BLaER1 treated with 17β-estradiol and CSF1 and Interleukin-3, amounts not matched to agents 10 nM and 100 nM (cell line): ENCODE results near the gene DEFB125.
"Not testable (repeated sequence)": the region's sequence is repeated elsewhere in the genome, so short reads cannot be mapped to it uniquely, and the experiment has no call there.

ENCODE experiments used
- H3K27ac ChIP-seq, 11 experiments: shearing (Covaris generic); formaldehyde crosslinking; 2 replicates each; pipeline ENCODE4 v1.8.1; 2022
- H3K27me3 ChIP-seq, 11 experiments: shearing (Covaris generic); formaldehyde crosslinking; 2 replicates each; pipeline ENCODE4 v1.8.1; 2022
- H3K36me3 ChIP-seq, 11 experiments: shearing (Covaris generic); formaldehyde crosslinking; 2 replicates each; pipeline ENCODE4 v1.8.1; 2022
- H3K4me1 ChIP-seq, 10 experiments: shearing (Covaris generic); formaldehyde crosslinking; 2 replicates each; pipeline ENCODE4 v1.8.1; 2022
- H3K4me2 ChIP-seq, 11 experiments: shearing (Covaris generic); formaldehyde crosslinking; 2 replicates each; pipeline ENCODE4 v1.8.1; 2022
- H3K4me3 ChIP-seq, 10 experiments: shearing (Covaris generic); formaldehyde crosslinking; 2 replicates each; pipeline ENCODE4 v1.8.1; 2022
- H3K9ac ChIP-seq, 11 experiments: shearing (Covaris generic); formaldehyde crosslinking; 2 replicates each; pipeline ENCODE4 v1.8.1; 2022
- H3K9me3 ChIP-seq, 11 experiments: shearing (Covaris generic); formaldehyde crosslinking; replicated peaks in 1 of 11; 2 replicates each; pipeline ENCODE4 v1.8.1; 2022
- H4K20me1 ChIP-seq, 11 experiments: shearing (Covaris generic); formaldehyde crosslinking; 2 replicates each; pipeline ENCODE4 v1.8.1; 2022
- Cebpa-rat ChIP-seq, 11 experiments: shearing (Covaris generic); IDR thresholded peaks; 2 replicates each; pipeline ENCODE4 v1.8.1; 2022

DEFB125 gene

DNA sequence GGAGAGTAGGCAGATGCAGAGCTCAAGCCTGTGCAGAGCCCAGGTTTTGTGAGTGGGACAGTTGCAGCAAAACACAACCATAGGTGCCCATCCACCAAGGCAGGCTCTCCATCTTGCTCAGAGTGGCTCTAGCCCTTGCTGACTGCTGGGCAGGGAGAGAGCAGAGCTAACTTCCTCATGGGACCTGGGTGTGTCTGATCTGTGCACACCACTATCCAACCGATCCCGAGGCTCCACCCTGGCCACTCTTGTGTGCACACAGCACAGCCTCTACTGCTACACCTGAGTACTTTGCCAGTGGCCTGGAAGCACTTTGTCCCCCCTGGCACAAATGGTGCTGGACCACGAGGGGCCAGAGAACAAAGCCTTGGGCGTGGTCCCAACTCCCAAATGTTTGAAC is 7.9 kb upstream of the DEFB125 start:
- no peak overlapping the region for H3K9ac ChIP-seq
- no peak overlapping the region for H3K27ac ChIP-seq
- no peaks in the 10 kb centered on the region for H3K36me3 ChIP-seq
- no peak overlapping the region for H3K4me2 ChIP-seq
- peaks cover 0 to 25% (median 11%) of the 10 kb centered on the region in 11 experiments; a peak in 15 of 22 replicates for H3K9me3 ChIP-seq
- no peak overlapping the region for H3K4me3 ChIP-seq
- no peaks in the 10 kb centered on the region for H3K4me1 ChIP-seq
- H3K27me3 ChIP-seq: no peaks in the 10 kb centered on the region
- no peaks in the 10 kb centered on the region for H4K20me1 ChIP-seq
- no peak for TF ChIP-seq Cebpa-rat (IDR thresholded peaks at IDR 0.05)

GRCh38 chr20:90651-91050 is 3.2 kb downstream of the DEFB125 start:
- H3K9me3 ChIP-seq: peaks cover 11 to 23% (median 19%) of the 10 kb centered on the region in 11 experiments; a peak in 19 of 22 replicates
- H3K27me3 ChIP-seq: no peaks in the 10 kb centered on the region
- no peak overlapping the region for H3K4me2 ChIP-seq
- no peak overlapping the region for H3K4me3 ChIP-seq
- H3K4me1 ChIP-seq: no peaks in the 10 kb centered on the region
- no peak for TF ChIP-seq Cebpa-rat (IDR thresholded peaks at IDR 0.05)
- H4K20me1 ChIP-seq: no peaks in the 10 kb centered on the region
- no peaks in the 10 kb centered on the region for H3K36me3 ChIP-seq
- no peak overlapping the region for H3K27ac ChIP-seq
- no peak overlapping the region for H3K9ac ChIP-seq

- Histone ChIP-seq H3K36me3 (no peaks in the 10 kb centered on the region), H3K9ac (no peak overlapping the region), H3K27ac (no peak overlapping the region), H3K4me2 (no peak overlapping the region), H4K20me1 (no peaks in the 10 kb centered on the region), H3K4me3 (no peak overlapping the region), H3K4me1 (no peaks in the 10 kb centered on the region), H3K9me3 (peaks cover 11 to 23% (median 21%) of the 10 kb centered on the region in 11 experiments; a peak in 21 of 22 replicates), H3K27me3 (no peaks in the 10 kb centered on the region)
- no peak for TF ChIP-seq Cebpa-rat (IDR thresholded peaks at IDR 0.05)
These were observed 6.2 kb downstream of the DEFB125 start for GRCh38 chr20:93641-94040.

GRCh38 chr20:95215-95614 is 7.7 kb downstream of the DEFB125 start:
- peaks cover 11 to 23% (median 21%) of the 10 kb centered on the region in 11 experiments; a peak in 21 of 22 replicates for H3K9me3 ChIP-seq

GRCh38 chr20:97691-98090 is 10.2 kb downstream of the DEFB125 start:
- not testable (repeated sequence) for H3K36me3 ChIP-seq, H3K27me3 ChIP-seq, H3K4me2 ChIP-seq, H3K4me1 ChIP-seq, H3K27ac ChIP-seq, H3K4me3 ChIP-seq, H3K9ac ChIP-seq, H4K20me1 ChIP-seq
- H3K9me3 ChIP-seq: peaks cover 11 to 23% (median 21%) of the 10 kb centered on the region in 11 experiments; a peak in 21 of 22 replicates

More at GRCh38 chr20:95215-95614, 7.7 kb downstream of the DEFB125 start:
- no peak overlapping the region for H3K4me3 ChIP-seq
- no peaks in the 10 kb centered on the region for H3K4me1 ChIP-seq
- no peak overlapping the region for H3K27ac ChIP-seq
- no peak overlapping the region for H3K4me2 ChIP-seq
- no peaks in the 10 kb centered on the region for H4K20me1 ChIP-seq
- no peak for TF ChIP-seq Cebpa-rat (IDR thresholded peaks at IDR 0.05)
- no peak overlapping the region for H3K9ac ChIP-seq
- no peaks in the 10 kb centered on the region for H3K36me3 ChIP-seq
- H3K27me3 ChIP-seq: no peaks in the 10 kb centered on the region

DNA sequence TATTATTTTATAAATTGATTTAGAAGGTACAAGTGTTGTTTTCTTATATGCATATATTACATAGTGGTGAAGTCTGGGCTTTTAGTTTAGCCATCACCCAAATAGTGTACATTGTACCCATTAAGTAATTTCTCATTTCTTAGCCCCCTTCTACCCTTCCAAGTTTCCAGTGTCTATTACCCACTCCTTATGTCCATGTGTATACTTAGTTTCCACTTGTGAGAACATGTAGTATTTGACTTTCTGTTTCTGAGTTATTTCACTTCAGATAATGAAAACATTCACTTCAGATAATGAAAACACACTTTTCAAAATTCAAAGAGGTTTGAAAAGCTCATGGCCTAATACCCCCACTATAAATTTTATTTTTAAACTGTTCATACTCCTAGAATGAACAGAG is 14.5 kb downstream of the DEFB125 start:
- H3K27ac ChIP-seq: no peak overlapping the region
- H3K9ac ChIP-seq: no peak overlapping the region
- H3K27me3 ChIP-seq: no peaks in the 10 kb centered on the region
- no peak overlapping the region for H3K4me2 ChIP-seq
- H4K20me1 ChIP-seq: no peaks in the 10 kb centered on the region
- peaks cover 0 to 4% (median 0%) of the 10 kb centered on the region in 11 experiments; a peak in 1 of 22 replicates for H3K9me3 ChIP-seq
- no peaks in the 10 kb centered on the region for H3K36me3 ChIP-seq
- H3K4me1 ChIP-seq: no peaks in the 10 kb centered on the region
- no peak for TF ChIP-seq Cebpa-rat (IDR thresholded peaks at IDR 0.05)
- H3K4me3 ChIP-seq: no peak overlapping the region

DNA sequence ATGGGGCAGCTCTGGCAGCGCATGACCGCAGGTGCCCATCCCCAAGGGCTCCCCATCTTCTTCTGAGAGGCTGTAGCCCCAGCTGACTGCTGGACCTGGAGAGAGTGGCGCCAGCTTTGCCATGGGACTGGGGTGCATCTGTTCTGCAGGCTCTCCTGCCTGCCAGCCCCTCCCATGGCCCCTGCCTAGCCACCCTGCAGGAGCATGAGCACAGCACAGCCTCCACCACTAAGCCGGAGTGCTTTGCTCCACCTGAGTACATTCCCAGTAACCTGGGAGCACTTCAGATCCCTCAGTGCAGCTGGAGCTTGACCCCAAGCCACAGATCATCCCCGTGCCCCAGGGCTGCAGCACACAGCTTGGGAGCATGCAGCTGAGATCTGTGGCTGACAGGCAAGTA is 16.0 kb downstream of the DEFB125 start:
- TF ChIP-seq Cebpa-rat (IDR thresholded peaks at IDR 0.05): no peak
- no peaks in the 10 kb centered on the region for H3K9me3 ChIP-seq
- H3K4me1 ChIP-seq: no peaks in the 10 kb centered on the region
- H3K4me2 ChIP-seq: no peak overlapping the region
- H3K9ac ChIP-seq: no peak overlapping the region
- no peaks in the 10 kb centered on the region for H4K20me1 ChIP-seq
- H3K27ac ChIP-seq: no peak overlapping the region
- H3K36me3 ChIP-seq: no peaks in the 10 kb centered on the region
- H3K27me3 ChIP-seq: no peaks in the 10 kb centered on the region
- no peak overlapping the region for H3K4me3 ChIP-seq

DNA sequence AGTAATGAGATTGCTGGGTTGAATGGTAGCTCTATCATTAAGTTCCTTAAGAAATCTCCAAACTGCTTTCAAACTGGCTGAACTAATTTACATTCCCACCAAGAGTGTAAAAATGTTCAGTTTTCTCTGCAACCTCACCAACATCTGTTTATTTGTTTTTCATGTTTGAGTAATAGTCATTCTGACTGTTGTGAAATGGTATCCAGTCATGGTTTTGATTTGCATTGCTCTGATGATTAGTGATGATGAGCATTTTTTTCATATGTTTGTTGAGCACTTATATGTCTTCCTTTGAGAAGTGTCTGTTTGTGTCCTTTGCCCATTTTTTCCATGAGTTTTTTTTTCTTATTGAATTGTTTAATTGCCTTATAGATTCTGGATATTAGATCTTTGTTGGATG is 24.9 kb downstream of the DEFB125 start:
- no peaks in the 10 kb centered on the region for H3K27me3 ChIP-seq
- no peak overlapping the region for H3K4me2 ChIP-seq
- TF ChIP-seq Cebpa-rat (IDR thresholded peaks at IDR 0.05): no peak
- H3K27ac ChIP-seq: no peak overlapping the region
- no peaks in the 10 kb centered on the region for H3K36me3 ChIP-seq
- no peak overlapping the region for H3K4me3 ChIP-seq
- no peak overlapping the region for H3K9ac ChIP-seq
- no peaks in the 10 kb centered on the region for H3K4me1 ChIP-seq
- peaks cover 16 to 28% (median 25%) of the 10 kb centered on the region in 11 experiments for H3K9me3 ChIP-seq
- H4K20me1 ChIP-seq: no peaks in the 10 kb centered on the region

DNA sequence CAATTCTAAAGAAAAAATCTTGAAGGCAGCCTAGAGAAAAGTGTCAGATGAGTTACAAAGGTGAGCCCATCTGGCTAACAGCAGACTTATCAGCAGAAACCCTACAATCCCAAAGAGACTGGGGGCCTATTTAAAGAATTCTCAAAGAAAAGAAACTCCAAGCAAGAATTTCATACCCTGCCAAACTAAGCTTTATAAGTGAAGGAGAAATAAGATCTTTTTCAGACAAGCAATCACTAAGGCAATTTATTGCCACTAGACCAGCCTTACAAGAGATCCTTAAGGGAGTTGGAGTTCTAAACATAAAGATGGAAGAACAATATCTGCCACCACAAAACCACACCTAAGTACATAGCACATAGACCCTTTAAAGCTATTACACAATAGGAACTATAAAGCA is 30.0 kb downstream of the DEFB125 start:
- TF ChIP-seq Cebpa-rat (IDR thresholded peaks at IDR 0.05): no peak
- no peaks in the 10 kb centered on the region for H3K27me3 ChIP-seq

DNA sequence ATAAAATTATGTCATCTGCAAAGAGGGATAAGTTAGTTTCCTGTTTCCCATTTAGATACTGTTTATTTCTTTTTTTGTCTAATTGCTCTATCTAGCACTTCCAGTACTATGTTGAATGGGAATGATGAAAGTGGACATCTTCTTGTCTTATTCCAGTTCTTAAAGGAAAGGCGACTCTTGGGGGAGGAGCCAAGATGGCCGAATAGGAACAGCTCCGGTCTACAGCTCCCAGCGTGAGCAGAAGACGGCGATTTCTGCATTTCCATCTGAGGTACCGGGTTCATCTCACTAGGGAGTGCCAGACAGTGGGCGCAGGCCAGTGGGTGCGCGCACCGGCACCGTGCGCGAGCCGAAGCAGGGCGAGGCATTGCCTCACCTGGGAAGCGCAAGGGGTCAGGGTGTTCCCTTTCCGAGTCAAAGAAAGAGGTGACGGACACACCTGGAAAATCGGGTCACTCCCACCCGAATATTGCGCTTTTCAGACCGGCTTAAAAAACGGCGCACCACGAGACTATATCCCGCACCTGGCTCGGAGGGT is 42.4 kb downstream of the DEFB125 start:
- H4K20me1 ChIP-seq, H3K9ac ChIP-seq, H3K9me3 ChIP-seq, H3K4me3 ChIP-seq, H3K27me3 ChIP-seq, H3K36me3 ChIP-seq, H3K27ac ChIP-seq, H3K4me2 ChIP-seq, H3K4me1 ChIP-seq: not testable (repeated sequence)

More for the DNA sequence above, 30.0 kb downstream of the DEFB125 start:
- Histone ChIP-seq H3K4me1 (no peaks in the 10 kb centered on the region), H3K9me3 (peaks cover 27 to 39% (median 31%) of the 10 kb centered on the region in 11 experiments), H3K9ac (no peak overlapping the region), H4K20me1 (no peaks in the 10 kb centered on the region), H3K4me3 (no peak overlapping the region), H3K4me2 (no peak overlapping the region), H3K36me3 (no peaks in the 10 kb centered on the region), H3K27ac (no peak overlapping the region)
